ENCODE data around the gene SKI.
A peak's percentile ranks its signal among the peaks of the same experiment; 100 is the strongest.

The SKI gene

DNA sequence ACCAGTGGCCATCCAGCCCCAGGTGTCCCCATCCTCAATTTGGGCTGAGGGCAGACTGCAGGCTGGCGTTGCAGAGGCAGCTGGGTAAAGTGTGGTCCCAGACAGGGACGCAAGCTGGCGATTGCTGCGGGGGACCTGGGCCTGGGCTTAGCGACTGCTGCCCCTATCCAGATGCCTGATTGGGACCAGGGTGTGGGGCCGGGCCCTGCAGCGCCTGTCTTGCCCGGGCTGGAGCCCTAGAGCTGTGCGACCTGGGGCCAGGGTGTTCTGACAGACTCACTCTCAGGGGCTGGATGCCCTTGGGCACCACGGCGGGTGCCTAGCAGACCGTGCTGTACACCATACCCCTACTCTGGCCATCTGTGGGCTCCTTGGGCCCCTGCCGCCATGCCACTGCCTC is 17.3 kb upstream of the SKI start:
- no peak for DNase-seq

DNA sequence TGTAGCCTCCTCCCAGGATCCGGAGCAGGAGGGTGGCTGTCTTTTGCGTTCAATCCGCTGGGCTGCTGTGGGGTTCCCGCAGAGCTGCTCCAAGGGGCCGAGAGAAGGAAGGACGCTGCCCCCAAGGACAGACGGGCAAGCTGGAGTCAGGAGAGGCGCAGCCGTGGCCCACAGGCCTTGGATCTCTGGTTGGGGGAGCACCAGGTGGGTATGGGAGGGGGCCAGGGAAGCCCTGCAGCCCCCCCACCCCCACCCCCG is 15.9 kb upstream of the SKI start:
- no peak for DNase-seq

DNA sequence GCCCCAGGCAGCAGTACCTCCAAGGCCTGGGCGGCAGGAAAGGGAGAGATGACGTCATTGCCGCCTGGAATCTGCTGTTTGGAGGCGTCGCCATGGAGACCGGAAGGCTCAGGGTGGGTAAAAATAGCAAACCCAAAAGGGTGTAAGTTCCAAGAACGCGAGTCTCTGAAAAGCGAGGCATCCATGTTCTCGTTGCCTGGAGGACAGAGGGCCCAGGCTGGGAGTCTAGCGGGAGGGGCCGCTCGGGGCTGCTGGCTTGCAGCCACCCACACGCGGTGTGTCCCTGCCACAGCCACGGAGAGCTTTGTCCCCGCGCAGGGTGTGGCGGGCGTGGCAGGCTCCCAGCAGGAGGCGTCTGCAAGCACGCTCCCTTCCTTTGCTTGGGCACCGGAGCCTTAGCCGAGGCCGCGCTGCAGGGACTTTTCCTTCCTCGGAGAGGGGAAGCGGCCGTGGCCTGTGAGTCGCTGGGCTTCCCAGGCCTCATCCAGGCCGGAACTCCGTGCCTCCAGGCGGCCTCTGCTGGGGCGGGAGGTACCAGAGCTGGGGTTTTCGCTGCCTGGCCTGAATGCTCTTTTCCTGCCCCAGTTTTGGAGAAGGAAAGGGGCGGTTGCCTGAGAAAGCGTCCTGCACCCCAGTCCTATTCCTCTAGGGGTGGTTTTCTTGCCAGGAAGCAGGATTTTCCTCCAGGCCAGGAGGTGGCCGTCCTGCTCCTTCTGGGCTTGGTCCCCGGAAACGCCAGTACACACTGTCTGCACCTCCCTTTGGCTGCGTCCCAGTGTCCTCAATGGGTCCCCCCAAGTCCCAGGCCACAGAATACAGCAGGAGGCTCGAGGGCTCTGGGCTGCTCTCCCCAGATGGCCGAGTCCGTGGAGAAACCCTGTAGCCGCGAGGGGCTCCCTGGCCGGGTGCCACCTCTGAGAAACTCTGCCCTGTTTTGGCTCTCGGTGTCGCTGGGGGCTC is 15.3 kb upstream of the SKI start:
- peak; percentile 24 for DNase-seq

DNA sequence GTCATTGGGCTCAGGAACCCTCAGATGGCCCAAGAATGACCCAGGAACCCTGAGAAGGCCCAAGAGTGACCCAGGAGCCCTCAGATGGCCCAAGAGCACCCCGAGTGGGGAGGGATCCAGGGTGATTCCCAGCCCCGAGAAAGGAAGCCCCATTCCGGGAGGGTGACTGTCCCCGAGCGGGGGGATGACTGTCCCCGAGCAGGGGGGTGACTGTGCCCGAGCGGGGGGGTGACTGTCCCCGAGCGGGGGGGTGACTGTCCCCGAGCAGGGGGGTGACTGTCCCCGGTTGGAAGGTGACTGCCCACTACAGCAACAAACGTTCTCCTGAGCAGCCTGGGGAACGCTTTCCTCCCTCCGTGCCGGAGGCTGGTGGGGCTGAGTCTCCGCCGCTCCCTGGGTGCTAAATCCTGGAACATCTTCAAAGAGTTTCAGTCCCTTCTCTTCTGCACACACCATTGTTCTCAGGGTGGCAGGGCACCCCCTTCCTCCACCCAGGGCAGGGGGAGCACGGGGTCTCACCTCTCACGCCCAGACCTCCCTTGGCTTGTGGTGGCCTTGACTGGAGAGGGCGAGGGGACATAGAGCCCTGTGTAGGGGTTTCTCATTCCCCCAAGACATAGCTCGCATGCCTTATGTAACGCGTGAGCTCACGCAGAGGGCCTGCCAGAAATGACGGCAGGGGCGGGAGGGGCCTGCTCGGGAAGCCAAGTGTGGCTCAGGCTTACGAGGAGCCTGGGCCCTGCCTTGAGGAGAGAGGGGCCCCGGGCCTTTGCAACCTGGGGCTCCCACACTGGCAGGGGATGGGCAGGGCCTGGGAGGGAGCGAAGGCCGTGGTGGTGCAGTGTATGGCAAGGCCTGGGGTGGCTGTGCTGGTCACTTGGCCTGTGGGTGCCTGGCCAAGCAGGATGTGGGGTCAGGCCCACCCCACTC is 14.3 kb upstream of the SKI start:
- no peak for DNase-seq

DNA sequence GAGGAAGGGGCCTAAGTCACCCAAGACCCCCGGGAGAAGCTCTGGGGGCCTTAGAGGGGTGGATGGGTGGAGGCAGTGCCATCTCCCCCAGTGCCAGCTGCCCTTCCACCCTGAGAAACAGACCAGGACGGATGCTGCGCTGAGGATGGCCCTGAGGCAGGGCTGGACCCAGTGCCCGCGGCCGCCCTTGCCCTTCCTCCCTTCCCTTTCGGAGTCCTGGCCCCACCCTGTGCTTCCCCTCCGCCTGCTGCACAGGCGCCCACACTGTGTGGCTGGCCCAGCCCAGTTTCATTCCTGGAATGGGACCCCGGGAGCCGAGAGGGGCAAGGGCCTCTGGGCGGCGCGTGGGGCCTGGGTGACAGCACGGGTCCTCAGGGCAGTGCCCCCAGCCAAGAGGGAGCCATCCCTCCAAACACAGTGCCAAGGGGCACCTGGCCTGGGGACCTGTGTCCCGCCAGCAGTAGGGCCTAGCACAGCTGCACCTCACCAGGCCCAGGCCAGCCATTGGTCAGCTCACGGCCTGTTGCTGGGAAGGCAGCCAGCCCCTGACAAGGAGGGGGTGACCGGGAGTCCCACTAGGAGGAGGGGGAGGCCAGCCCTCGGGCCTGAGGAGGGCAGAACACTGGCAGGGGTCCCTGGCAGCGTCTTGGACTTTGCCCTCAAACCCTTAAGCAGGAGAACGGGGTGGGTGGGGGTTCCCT is 13.4 kb upstream of the SKI start:
- DNase-seq, result no peak

DNA sequence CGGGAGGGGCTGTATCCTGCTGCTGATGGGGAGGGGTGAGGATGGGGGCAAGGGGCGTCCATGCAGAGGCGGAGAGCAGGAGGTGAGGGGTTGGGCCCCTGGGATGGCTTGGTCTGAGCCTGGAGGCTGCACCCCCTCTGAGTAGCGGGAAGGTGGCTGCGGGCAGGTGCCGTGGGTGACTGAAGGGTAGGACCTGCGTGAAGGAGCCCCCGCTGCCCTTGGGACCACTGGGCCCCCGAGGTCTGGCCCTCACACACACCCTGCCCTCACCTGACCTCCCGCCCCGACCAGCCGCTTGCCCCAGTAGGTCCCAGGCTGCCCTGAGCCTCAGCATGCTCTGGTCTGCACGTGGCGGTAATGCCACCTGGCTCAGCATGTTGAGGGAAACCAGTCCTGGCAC is 12.8 kb upstream of the SKI start:
- DNase-seq, result no peak

DNA sequence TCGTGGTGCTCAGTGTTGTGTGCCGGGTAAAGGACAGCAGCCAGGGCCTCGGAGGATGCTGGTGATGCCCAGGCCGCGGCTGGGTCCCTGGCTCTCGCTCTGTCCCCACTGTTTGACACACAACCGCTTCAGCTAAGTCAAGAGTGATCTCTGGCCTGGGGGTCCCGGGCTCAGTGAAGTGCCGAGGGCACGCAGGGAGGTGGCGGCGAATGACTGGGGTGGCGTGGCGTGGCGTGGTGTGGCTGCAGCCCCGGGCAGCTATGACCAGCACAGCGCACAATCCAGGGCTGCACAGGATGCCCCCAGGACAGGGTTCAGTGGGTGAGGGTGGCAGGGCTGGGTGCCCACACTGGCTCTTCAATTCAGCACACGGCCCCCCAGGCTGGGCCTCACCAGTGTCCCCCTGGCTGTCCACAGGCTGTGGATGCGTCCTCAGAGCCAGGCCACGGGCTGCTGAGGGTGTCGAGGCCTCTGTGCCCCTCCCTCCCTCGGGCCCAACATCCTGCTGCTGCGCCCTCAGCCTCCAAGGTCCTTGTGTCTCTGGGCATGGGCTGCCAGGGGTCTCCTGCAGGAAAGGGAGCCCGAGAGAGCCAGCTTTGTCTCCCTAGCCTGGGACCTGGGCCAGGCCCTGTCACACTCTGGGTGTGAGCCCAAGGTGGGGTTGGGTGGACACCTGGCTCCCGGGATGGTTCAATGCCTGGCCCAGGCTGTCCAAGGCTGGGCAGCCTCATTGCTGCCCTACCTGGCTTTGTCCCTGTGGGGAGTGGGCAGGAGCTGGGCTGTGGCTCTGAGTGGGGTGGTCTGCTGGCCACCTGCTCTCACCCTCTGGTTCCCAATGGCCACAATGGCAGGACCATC is 12.0 kb upstream of the SKI start:
- DNase-seq, result no peak

DNA sequence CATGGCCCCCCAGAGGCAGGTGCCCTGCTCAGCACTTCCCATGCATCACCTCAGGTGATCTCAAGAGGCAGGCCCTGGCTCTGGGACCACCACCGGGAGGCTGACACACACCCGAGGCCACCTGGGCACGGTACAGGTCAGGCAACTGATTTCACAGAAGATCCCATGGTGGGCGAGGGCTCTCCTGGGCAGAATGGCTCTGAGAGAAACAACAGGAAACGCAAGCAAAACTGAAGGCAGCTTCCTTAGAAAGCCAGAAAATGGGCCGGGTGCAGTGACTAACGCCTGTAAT is 11.4 kb upstream of the SKI start:
- DNase-seq, result no peak

DNA sequence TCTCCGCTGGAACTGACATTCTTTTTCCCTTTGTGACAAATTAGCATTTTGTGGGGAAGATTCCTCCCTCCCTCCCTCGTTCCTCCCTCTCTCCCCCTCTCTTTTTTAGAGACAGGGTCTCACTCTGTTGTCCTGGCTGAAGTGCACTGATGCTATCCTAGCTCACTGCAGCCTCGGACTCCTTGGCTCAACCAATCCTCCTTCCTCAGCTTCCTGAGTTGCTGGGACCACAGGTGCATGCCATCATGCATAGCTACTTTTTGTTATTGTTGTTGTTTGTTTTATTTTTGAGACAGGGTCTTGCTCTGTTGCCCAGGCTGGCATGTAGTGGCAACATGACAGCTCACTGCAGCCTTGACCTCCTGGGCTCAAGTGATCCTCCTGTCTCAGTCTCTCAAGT is 6.8 kb upstream of the SKI start:
- no peak for DNase-seq

DNA sequence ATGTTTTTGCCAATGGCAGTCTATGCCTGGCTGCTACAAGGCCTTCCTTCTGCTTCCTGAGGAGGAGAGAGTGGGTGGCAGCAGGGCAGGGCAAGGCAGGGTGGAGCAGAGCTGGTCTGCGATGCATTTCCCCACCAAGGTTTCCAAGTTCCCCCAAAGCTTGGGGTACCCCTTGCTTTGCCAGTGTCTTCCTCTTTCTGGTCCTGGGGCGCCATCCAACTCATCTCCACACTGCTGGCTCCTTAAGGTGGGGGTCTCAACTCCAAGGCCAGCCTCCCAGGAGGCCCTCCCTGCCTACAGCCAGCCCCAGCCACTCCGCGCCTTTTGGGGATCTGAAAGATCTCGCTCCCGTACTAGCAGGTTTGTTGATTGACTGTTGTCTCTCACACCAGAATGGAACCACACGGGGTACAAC is 3.9 kb upstream of the SKI start:
- DNase-seq, result no peak

DNA sequence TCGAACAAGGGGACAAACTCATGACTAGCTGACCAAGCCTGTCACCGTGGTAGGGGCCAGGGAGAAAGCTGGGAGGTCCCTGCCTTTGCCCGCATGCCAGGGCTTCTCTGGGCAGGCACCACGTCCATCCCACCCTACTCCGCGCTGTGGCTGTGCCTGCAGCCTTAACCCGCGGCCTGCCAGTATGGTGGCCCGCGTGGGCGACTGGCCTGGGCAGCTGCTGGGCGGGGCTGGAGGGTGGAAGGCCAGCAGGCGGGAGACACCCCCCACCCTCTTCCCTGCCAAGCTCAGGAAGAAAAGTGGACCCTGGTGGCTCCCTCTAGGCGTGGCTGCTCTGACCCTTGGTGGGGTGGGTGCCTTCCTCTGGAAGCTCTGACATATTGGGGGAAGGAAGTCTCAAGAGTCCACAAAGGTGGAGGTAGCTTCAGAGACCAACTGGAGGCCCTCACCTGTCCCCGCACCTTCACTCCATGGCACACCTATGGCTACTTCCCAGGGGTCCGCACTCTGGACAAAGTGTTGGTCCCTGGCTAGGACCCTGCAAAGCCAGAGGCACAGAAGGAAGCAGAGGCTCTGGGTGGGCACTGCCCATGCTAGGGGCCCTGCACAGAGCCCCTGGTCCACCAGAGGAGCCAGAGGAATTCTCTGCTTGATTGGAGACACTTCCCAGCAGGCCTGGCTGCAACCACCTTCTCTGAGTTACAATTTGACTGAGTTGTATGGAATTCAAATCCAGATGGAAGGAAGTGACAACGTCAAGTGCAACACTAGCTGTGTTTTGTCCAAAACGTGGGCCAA is 3.3 kb upstream of the SKI start:
- no peak for DNase-seq

DNA sequence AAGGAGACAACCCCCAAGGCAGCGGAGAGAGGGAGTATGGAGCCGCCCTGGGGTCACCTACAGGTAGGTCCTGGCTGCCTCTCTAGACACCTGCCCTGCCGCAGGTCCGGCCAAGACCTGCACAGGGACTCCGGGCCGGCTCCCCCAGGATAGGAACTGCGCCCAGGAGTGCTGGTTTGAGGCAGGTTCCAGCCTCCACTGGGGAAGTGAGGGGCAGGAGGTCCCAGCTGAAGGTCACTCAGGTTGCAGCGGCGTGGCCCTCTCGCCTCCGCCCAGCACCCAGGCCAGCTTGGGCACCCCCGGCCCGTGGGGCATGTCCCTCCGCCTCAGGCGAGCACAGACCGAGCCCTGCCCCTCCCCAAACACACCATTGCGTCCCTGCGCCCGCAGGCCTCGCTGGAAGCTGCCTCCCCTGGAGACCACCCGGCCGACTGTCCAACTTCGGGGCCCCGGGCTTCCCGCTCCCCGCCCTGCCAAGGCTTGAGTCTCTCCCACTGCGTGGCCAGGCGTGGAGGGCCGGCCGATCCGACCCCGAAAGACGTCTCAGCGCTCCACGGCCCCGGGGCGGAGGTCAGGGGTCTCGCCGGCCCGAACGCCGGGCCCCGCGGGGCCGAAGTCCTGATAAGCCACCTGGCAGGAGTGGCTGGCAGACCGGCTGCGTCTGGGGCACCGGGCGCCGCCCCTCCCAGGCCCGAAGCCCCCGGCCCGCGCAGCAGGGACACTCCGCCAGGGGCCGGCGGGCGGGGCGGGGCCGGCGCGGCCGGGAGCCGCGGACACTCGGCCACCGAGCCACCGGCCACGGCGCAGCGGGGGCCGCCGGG is 1.4 kb upstream of the SKI start:
- DNase-seq, result no peak

DNA sequence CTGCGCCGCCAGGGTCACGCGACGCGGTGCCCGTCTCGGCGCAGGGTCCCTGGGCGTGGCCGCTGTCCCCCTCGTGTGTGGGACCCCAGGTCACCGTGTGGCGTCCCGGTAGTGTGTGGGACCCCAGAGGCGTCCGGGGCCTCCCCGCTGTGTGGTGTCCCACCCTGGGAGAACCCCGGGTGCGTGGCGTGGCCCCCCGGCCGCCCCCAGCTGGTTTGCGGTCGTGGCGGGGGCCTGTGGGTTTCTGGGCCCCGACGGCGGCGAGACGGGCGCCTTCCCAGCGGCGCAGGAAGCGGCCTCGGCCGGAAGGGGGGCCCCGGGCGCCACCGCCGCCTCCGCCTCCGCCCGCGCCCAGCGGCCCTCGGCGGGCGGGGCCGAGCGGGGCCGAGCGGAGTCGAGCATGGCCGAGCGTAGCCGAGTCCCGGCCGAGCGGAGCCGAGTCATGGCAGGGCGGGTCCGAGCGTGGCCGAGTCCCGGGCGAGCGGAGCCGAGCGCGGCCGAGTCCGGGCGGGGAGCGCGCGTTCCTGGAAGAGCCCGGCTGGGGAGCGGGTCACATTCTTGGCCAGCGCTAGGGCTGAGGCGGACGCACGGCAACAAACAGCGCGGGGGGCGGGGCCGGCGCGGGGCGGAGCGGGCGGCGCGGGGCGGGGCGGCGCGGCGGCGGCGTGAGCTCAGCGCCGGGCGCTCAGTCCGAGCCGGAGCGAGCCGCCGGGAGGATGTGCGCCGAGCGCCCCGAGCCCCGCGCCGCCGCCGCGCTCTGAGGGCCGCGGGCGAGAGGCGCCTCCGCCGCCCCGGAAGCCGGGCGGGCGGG is 568 bp upstream of the SKI start:
- peak; percentile 89 for DNase-seq

DNA sequence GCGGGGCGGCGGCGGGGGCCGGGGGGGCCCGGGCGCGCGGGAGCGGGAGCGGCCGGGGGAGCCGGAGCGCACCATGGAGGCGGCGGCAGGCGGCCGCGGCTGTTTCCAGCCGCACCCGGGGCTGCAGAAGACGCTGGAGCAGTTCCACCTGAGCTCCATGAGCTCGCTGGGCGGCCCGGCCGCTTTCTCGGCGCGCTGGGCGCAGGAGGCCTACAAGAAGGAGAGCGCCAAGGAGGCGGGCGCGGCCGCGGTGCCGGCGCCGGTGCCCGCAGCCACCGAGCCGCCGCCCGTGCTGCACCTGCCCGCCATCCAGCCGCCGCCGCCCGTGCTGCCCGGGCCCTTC is 546 bp downstream of the SKI start:
- no peak for DNase-seq

DNA sequence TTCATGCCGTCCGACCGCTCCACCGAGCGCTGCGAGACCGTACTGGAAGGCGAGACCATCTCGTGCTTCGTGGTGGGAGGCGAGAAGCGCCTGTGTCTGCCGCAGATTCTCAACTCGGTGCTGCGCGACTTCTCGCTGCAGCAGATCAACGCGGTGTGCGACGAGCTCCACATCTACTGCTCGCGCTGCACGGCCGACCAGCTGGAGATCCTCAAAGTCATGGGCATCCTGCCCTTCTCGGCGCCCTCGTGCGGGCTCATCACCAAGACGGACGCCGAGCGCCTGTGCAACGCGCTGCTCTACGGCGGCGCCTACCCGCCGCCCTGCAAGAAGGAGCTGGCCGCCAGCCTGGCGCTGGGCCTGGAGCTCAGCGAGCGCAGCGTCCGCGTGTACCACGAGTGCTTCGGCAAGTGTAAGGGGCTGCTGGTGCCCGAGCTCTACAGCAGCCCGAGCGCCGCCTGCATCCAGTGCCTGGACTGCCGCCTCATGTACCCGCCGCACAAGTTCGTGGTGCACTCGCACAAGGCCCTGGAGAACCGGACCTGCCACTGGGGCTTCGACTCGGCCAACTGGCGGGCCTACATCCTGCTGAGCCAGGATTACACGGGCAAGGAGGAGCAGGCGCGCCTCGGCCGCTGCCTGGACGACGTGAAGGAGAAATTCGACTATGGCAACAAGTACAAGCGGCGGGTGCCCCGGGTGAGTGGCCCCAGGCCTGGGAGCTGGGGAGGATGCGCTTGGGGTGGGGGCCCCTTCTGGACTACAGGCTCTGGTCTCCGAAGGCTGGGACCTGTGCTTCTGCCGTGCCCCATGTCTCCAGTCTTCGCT is 1.1 kb downstream of the SKI start:
- DNase-seq, result no peak

DNA sequence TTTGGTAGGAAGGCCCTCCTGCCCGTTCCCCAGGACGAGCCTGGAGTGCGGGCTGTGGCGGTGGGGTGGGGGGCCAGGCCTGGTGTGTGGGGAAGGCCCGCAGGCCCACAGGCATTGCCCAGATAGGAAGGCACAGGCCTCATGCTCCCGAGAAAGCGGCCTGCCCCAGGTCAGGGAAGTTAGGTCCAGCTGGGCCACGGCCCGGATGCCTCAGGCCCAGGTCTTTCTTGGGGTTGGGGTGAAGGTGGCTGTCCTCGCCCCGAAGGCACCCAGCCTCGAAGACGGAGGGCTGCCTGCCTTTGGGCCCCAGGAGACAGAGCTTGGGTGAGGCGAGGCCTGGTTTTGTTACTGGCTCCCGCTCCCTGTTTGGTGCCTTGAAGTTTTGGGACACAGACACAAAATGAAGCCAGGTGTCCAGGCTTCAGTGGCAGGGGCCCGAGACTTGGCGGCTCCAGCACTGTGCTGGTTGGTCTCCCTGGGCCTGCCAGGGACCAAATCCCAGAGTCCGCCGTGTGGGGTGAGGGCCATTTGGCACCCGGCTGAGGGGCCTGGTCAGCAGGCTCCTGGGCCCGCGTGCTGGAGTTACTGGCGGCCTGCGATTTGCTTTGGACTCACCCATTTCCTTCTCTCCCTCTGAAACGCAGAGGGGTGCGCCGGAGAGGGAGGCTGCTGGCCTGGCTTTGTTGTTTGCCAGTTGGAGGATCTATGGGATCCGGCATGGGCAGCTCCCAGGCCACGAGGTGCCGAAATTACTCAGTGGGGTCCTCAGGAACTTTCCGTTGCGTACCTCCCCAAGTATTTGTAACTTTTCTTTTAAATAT is 2.0 kb downstream of the SKI start:
- no peak for DNase-seq

DNA sequence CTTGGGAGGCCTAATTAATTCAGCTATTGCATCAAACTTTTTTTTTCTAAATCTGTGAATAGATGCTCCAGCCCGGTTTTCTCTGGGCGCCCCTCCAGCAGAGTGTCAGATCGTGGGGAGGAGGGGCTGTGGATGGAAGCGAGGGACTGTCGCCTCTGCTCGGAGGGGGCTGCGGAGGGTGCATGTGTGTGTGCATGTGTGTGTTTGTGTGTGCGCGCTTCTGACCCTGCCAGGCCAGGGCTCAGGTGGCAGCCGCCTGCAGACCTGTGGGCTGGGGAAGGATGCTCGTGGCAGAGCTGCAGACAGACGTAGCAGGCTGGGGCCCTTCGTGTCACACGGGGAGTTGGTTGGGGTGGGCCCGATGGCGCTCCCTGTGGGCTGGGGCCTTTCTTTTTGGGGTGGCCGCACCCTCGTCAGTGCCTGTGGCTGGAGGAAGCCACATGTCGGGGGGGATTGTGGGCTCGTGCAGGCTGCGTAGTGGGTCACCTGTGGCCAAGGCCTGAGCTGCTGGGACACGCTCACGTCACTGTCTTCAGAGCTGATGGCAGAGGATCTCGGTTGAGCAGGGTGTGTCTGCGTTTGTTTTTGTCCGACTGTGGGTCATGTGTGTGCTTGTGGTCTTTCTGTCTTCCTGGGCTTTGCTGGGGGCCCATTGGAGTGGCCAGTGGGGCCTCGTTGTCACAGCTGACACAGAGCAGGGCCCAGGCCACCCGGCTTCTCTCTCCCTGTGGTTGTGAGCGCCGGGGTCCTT is 2.8 kb downstream of the SKI start:
- DNase-seq, result no peak
